ENCODE results near the gene ZNF213. TPM values are rescaled to one million over a fixed set of nuclear protein-coding genes. Genes with fewer than 3 reads are reported as not detected.

Gene ZNF213
- total RNA-seq, 1 donor from 2014 or later = 13.4 TPM

GRCh38 chr16:3155972-3156371 lies 21.1 kb downstream of the ZNF213 start:
- Mint-ChIP-seq H3K27ac (ENCODE audit: unreplicated experiment) (no peak overlapping the region), H3K4me3 (ENCODE audit: unreplicated experiment) (no peak overlapping the region), H3K4me1 (ENCODE audit: unreplicated experiment) (peaks cover 31% of the 10 kb centered on the region), H3K36me3 (ENCODE audit: unreplicated experiment) (no peaks in the 10 kb centered on the region), H3K27me3 (ENCODE audit: unreplicated experiment) (no peaks in the 10 kb centered on the region), H3K9me3 (ENCODE audit: unreplicated experiment) (no peaks in the 10 kb centered on the region)
- DNase-seq (ENCODE audit: extremely low spot score, unreplicated experiment) = no peak
- no peak for TF ChIP-seq CTCF (IDR thresholded peaks at IDR 0.05)

- Mint-ChIP-seq H3K4me1 (ENCODE audit: unreplicated experiment) (peaks cover 25% of the 10 kb centered on the region), H3K27ac (ENCODE audit: unreplicated experiment) (peak overlapping the region; percentile 77), H3K27me3 (ENCODE audit: unreplicated experiment) (no peaks in the 10 kb centered on the region), H3K9me3 (ENCODE audit: unreplicated experiment) (no peaks in the 10 kb centered on the region), H3K36me3 (ENCODE audit: unreplicated experiment) (no peaks in the 10 kb centered on the region), H3K4me3 (ENCODE audit: unreplicated experiment) (peak overlapping the region; percentile 80)
- no peak for TF ChIP-seq CTCF (IDR thresholded peaks at IDR 0.05)
- no peak for DNase-seq (ENCODE audit: extremely low spot score, unreplicated experiment)
Measured at GRCh38 chr16:3157229-3158025, 22.6 kb downstream of the ZNF213 start.

- Mint-ChIP-seq H3K27me3 (ENCODE audit: unreplicated experiment) (no peaks in the 10 kb centered on the region), H3K4me3 (ENCODE audit: unreplicated experiment) (peak overlapping the region; percentile 80), H3K9me3 (ENCODE audit: unreplicated experiment) (no peaks in the 10 kb centered on the region), H3K4me1 (ENCODE audit: unreplicated experiment) (peaks cover 21% of the 10 kb centered on the region), H3K27ac (ENCODE audit: unreplicated experiment) (peak overlapping the region; percentile 77), H3K36me3 (ENCODE audit: unreplicated experiment) (no peaks in the 10 kb centered on the region)
- DNase-seq (ENCODE audit: extremely low spot score, unreplicated experiment) = no peak
- TF ChIP-seq CTCF (IDR thresholded peaks at IDR 0.05) = no peak
Measured at GRCh38 chr16:3158026-3158509, 23.2 kb downstream of the ZNF213 start.

- no peaks in the 10 kb centered on the region for H3K27me3 Mint-ChIP-seq (ENCODE audit: unreplicated experiment)
- H3K4me1 Mint-ChIP-seq (ENCODE audit: unreplicated experiment) = peaks cover 21% of the 10 kb centered on the region
- peak overlapping the region; percentile 90 for H3K4me3 Mint-ChIP-seq (ENCODE audit: unreplicated experiment)
- H3K27ac Mint-ChIP-seq (ENCODE audit: unreplicated experiment) = peak overlapping the region; percentile 97
- peak; percentile 94 for DNase-seq (ENCODE audit: extremely low spot score, unreplicated experiment)
- H3K9me3 Mint-ChIP-seq (ENCODE audit: unreplicated experiment) = no peaks in the 10 kb centered on the region
- TF ChIP-seq CTCF (IDR thresholded peaks at IDR 0.05) = no peak
- H3K36me3 Mint-ChIP-seq (ENCODE audit: unreplicated experiment) = no peaks in the 10 kb centered on the region
Measured at GRCh38 chr16:3158510-3159314, 23.9 kb downstream of the ZNF213 start.
